ENCODE data around the gene ITIH5.

DNA sequence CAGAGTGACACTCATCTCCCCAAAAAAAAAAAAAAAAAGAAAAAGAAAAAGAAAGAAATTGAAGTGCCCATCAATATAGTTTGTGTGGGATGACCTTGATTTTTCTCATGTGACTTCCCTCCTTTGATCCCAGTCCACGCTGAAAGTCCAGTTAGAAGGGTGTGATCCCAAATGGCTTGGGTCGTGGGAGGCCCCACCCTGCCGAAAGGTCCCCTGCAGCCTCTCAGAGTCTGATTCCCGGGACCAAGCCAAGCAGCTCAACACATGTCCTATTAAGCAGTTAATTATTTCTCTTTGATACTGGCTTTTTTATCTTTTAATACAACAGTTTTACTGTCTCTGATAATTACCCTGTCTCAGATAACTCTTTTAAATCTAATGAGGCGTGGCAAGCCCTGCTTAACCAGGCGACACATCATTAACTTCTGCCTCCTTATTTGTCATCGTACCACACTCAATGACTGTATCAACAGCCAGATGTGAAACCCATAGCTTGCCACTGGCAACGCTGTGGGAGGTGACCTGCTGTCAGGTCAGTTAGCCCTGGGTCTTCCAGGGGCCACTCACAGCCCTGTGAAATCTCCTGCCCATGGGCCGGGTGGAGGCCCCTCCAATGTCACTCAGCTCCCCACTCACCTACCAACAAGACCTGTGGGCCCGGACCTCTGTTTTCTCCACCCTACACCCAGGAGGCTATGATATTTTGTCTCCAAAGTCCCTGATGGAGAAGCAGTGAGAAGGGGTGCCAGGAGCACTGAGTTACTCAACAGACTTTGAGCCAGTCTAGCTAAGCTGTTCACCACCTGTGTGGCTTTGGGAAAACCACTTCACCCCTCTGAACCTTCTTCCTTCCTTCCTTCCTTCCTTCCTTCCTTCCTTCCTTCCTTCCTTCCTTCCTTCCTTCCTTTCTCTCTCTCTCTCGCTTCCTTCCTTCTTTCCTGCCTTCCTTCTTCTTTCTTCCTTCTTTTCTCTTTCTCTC lies 146.0 kb downstream of the ITIH5 start:
- TF ChIP-seq POLR2A (IDR thresholded peaks at IDR 0.05; ENCODE audit: low read length) (no peak), GATA1 (IDR thresholded peaks at IDR 0.05; ENCODE audit: low read depth, low read length) (no peak)
